ENCODE data around the gene FXYD5. TPM values are rescaled to one million over a fixed set of nuclear protein-coding genes. Genes with fewer than 3 reads are reported as not detected.

The FXYD5 gene
- total and polyA plus RNA-seq, 2 donors (not counting 1 experiment from before 2014, with no cell fraction given), result 310 to 390 TPM

- no peak overlapping the region for H3K9ac ChIP-seq (ENCODE audit: low read length)
- H3K9me3 ChIP-seq (ENCODE audit: control extremely low read depth in 1 of 3, control insufficient read depth in 2 of 3, insufficient read depth in 1 of 3, low read length in 2 of 3), result no peaks in the 10 kb centered on the region
- Mint-ChIP-seq H3K27me3 (no peaks in the 10 kb centered on the region), H3K4me1 (peaks cover 25% of the 10 kb centered on the region), H3K27ac (no peak overlapping the region), H3K4me3 (no peak overlapping the region), H3K9me3 (ENCODE audit: insufficient read depth) (no peaks in the 10 kb centered on the region)
- no peak for TF ChIP-seq EZH2 (IDR thresholded peaks at IDR 0.05; ENCODE audit: borderline replicate concordance, insufficient read depth, low read depth, low read length, poor library complexity, severe bottlenecking)
- TF ChIP-seq CTCF (IDR thresholded peaks at IDR 0.05), result no peak
- H3K4me2 ChIP-seq (replicated peaks; ENCODE audit: low read depth, low read length, poor library complexity, severe bottlenecking), result no peak overlapping the region
- H3K27ac ChIP-seq (ENCODE audit: low read length in 2 of 2), result no peak overlapping the region
- no peaks in the 10 kb centered on the region for H3K36me3 ChIP-seq (replicated peaks in 1 of 2; ENCODE audit: control extremely low read depth in 1 of 2, control insufficient read depth in 1 of 2, extremely low read depth in 1 of 2, insufficient read depth in 2 of 2, low read length in 1 of 2)
- H4K20me1 ChIP-seq (ENCODE audit: control insufficient read depth, insufficient read depth, low read length, poor library complexity, severe bottlenecking), result peaks cover 4% of the 10 kb centered on the region
- H2AFZ ChIP-seq (ENCODE audit: insufficient read depth, low read depth, low read length, poor library complexity, severe bottlenecking), result no peak overlapping the region
- peaks cover 24% of the 10 kb centered on the region for H3K79me2 ChIP-seq (ENCODE audit: control insufficient read depth, insufficient read depth, low read length)
- DNase-seq (no peak), ATAC-seq (ENCODE audit: low read depth) (no peak)
- no peak overlapping the region for H3K4me3 ChIP-seq (ENCODE audit: control extremely low read depth in 1 of 5, extremely low read depth in 1 of 5, insufficient read depth in 1 of 5, low read depth in 2 of 5, low read length in 4 of 5)
- H3K27me3 ChIP-seq (replicated peaks in 1 of 4; ENCODE audit: control extremely low read depth in 1 of 4, control insufficient read depth in 3 of 4, insufficient read depth in 4 of 4, low read length in 3 of 4), result peaks cover 0 to 3% (median 0%) of the 10 kb centered on the region in 4 experiments
- WGBS (ENCODE audit: insufficient coverage), result 97% methylated on average over 2 of the region's 2 CpGs
- intact Hi-C loops (cut with micrococcal nuclease), result loop anchor here (10.0 kb wide), 1 partner anchor 314 kb away; no protein-coding TSS in a partner anchor
- H3K4me1 ChIP-seq (ENCODE audit: control insufficient read depth in 2 of 2, insufficient read depth in 2 of 2, low read length in 2 of 2), result peaks cover 6 to 12% of the 10 kb centered on the region in 2 donors
- CTCF ChIA-PET, result interaction anchor here (1.7 to 6.6 kb wide), 2 partner anchors 8 to 14 kb away, joined by 3 to 77 read pairs; partner anchors contain the start of gene FXYD7
- POLR2A ChIA-PET, result no interaction called here
These were observed 4.1 kb upstream of the FXYD5 start for GRCh38 chr19:35150445-35150844.

- TF ChIP-seq EZH2 (IDR thresholded peaks at IDR 0.05; ENCODE audit: borderline replicate concordance, insufficient read depth, low read depth, low read length, poor library complexity, severe bottlenecking) (no peak), CTCF (IDR thresholded peaks at IDR 0.05) (no peak)
- H3K27ac Mint-ChIP-seq, result no peak overlapping the region
- no peaks in the 10 kb centered on the region for H3K9me3 Mint-ChIP-seq (ENCODE audit: insufficient read depth)
- intact Hi-C loops (cut with micrococcal nuclease), result loop anchor here (10.0 kb wide), 1 partner anchor 313 kb away; no protein-coding TSS in a partner anchor
- Histone ChIP-seq H3K79me2 (ENCODE audit: control insufficient read depth, insufficient read depth, low read length) (peaks cover 35% of the 10 kb centered on the region), H3K4me1 (ENCODE audit: control insufficient read depth in 2 of 2, insufficient read depth in 2 of 2, low read length in 2 of 2) (peaks cover 16 to 23% of the 10 kb centered on the region in 2 donors), H3K4me3 (ENCODE audit: control extremely low read depth in 1 of 5, extremely low read depth in 1 of 5, insufficient read depth in 1 of 5, low read depth in 2 of 5, low read length in 4 of 5) (no peak overlapping the region), H3K27me3 (replicated peaks in 1 of 4; ENCODE audit: control extremely low read depth in 1 of 4, control insufficient read depth in 3 of 4, insufficient read depth in 4 of 4, low read length in 3 of 4) (peaks cover 0 to 3% (median 0%) of the 10 kb centered on the region in 4 experiments), H3K36me3 (replicated peaks in 1 of 2; ENCODE audit: control extremely low read depth in 1 of 2, control insufficient read depth in 1 of 2, extremely low read depth in 1 of 2, insufficient read depth in 2 of 2, low read length in 1 of 2) (no peaks in the 10 kb centered on the region), H2AFZ (ENCODE audit: insufficient read depth, low read depth, low read length, poor library complexity, severe bottlenecking) (no peak overlapping the region), H4K20me1 (ENCODE audit: control insufficient read depth, insufficient read depth, low read length, poor library complexity, severe bottlenecking) (peaks cover 14% of the 10 kb centered on the region), H3K9ac (ENCODE audit: low read length) (no peak overlapping the region), H3K9me3 (ENCODE audit: control extremely low read depth in 1 of 3, control insufficient read depth in 2 of 3, insufficient read depth in 1 of 3, low read length in 2 of 3) (no peaks in the 10 kb centered on the region), H3K27ac (ENCODE audit: low read length in 2 of 2) (no peak overlapping the region), H3K4me2 (replicated peaks; ENCODE audit: low read depth, low read length, poor library complexity, severe bottlenecking) (no peak overlapping the region)
- ATAC-seq (ENCODE audit: low read depth) (no peak), DNase-seq (no peak)
- H3K4me3 Mint-ChIP-seq, result no peak overlapping the region
- CTCF ChIA-PET, result interaction anchor here (1.5 to 6.6 kb wide), 3 partner anchors 9 to 15 kb away, joined by 3 to 77 read pairs (median 5); partner anchors contain the start of gene FXYD7
- POLR2A ChIA-PET, result interaction anchor here (0.6 to 1.1 kb wide), 2 partner anchors 8 to 887 kb away, joined by 3 to 8 read pairs; partner anchors contain the start of gene FXYD7
- H3K27me3 Mint-ChIP-seq, result no peaks in the 10 kb centered on the region
- WGBS (ENCODE audit: insufficient coverage), result 99% methylated on average over 14 of the region's 20 CpGs
- H3K4me1 Mint-ChIP-seq, result peaks cover 35% of the 10 kb centered on the region
These were observed 3.1 kb upstream of the FXYD5 start for GRCh38 chr19:35151273-35152065.

Data from B cell (primary cell).